Endothelial cell of umbilical vein (primary cell): ENCODE data around the gene NEU2. TPM values are rescaled to one million over a fixed set of nuclear protein-coding genes. Genes with fewer than 3 reads are reported as not detected.

ENCODE experiments used
- BruUV-seq: library from RNA; stranded (reverse); fragments of 400-500 nt; replicated peaks from 2 replicates; lab custom pipeline; 2021; lab: Mats Ljungman, UMichigan
- CTCF ChIA-PET: fragments of 300-600, 350-600 bp; sonication (Branson Sonifier 250); formaldehyde crosslinking; loops from one replicate; lab custom pipeline; 2021; ENCODE audit warnings: antibody characterized with exemption, inconsistent platforms; lab: Charles Lee
- POLR2A ChIA-PET: fragments of 300-600, 350-600 bp; sonication (Branson Sonifier 250); formaldehyde crosslinking; loops from one replicate; lab custom pipeline; 2021; ENCODE audit warnings: antibody characterized with exemption, inconsistent platforms; lab: Charles Lee
- DNase-seq: peaks from one replicate; pipeline ENCODE4 v3.0.0-alpha.2; 2011; ENCODE audit warnings: low read depth, low spot score
- FAIRE-seq: peaks from 2 replicates; lab custom pipeline; 2011; peaks lifted over from hg19 to GRCh38; lab: Jason Lieb, UNC
- H2AFZ ChIP-seq: 2 replicates; pipeline ENCODE4 v1.6.0; 2012; ENCODE audit warnings: low read depth, low read length, control low read depth, inconsistent platforms
- H3K27ac ChIP-seq: 2 replicates; pipeline ENCODE4 v1.5.1; 2011; ENCODE audit warnings: low read depth, mild to moderate bottlenecking, control low read depth, low read length, moderate library complexity; ENCODE audit not compliant: insufficient read depth
- H3K27me3 ChIP-seq, 2 experiments: 2 replicates each; pipeline versions ENCODE4 v1.6.0 to v1.6.1; 2011; ENCODE audit warnings: low read length in 2 of 2, mixed read lengths in 1 of 2; ENCODE audit not compliant: control insufficient read depth in 2 of 2, insufficient read depth in 2 of 2
- H3K36me3 ChIP-seq, 2 experiments: 2 replicates in 1 of 2; 3 replicates in 1 of 2; pipeline ENCODE4 v1.5.1; 2011; ENCODE audit warnings: low read length in 2 of 2, mild to moderate bottlenecking in 1 of 2, moderate library complexity in 1 of 2; ENCODE audit not compliant: control insufficient read depth in 2 of 2, insufficient read depth in 2 of 2; ENCODE audit errors: extremely low read depth in 1 of 2
- H3K4me1 ChIP-seq: 3 replicates; pipeline ENCODE4 v1.5.1; 2011; ENCODE audit warnings: mild to moderate bottlenecking, low read length; ENCODE audit not compliant: control insufficient read depth, insufficient read depth; ENCODE audit errors: extremely low read depth
- H3K4me2 ChIP-seq: 2 replicates; pipeline ENCODE4 v1.6.1; 2011; ENCODE audit warnings: low read length, control low read depth, mixed read lengths; ENCODE audit not compliant: insufficient read depth
- H3K4me3 ChIP-seq, 3 experiments: fragments of 200-600 bp in 1 of 3; sonication (generic), shearing (Covaris generic) in 1 of 3; replicated peaks in 1 of 3; 2 replicates each; pipeline ENCODE4 v1.5.1; 2011 to 2016; ENCODE audit warnings: control low read depth in 3 of 3, low read length in 3 of 3, mild to moderate bottlenecking in 2 of 3, inconsistent platforms in 1 of 3, low read depth in 1 of 3, moderate library complexity in 1 of 3; ENCODE audit not compliant: insufficient read depth in 1 of 3
- H3K79me2 ChIP-seq: 2 replicates; pipeline ENCODE4 v1.6.0; 2012; ENCODE audit warnings: low read length, inconsistent platforms; ENCODE audit not compliant: control insufficient read depth, insufficient read depth
- H3K9ac ChIP-seq: replicated peaks from 2 replicates; pipeline ENCODE3; 2011; ENCODE audit warnings: low read length, control low read depth; ENCODE audit not compliant: insufficient read depth; ENCODE audit errors: extremely low read depth
- H3K9me1 ChIP-seq: replicated peaks from 3 replicates; pipeline ENCODE4 v1.6.0; 2011; ENCODE audit warnings: mild to moderate bottlenecking, low read length; ENCODE audit not compliant: control insufficient read depth, insufficient read depth; ENCODE audit errors: extremely low read depth
- H3K9me3 ChIP-seq: replicated peaks from 2 replicates; pipeline ENCODE4 v1.5.1; 2012; ENCODE audit warnings: low read length, inconsistent platforms; ENCODE audit not compliant: control insufficient read depth, insufficient read depth
- H4K20me1 ChIP-seq: replicated peaks from 2 replicates; pipeline ENCODE3; 2011; ENCODE audit warnings: mild to moderate bottlenecking, low read length; ENCODE audit not compliant: control insufficient read depth, insufficient read depth; ENCODE audit errors: extremely low read depth
- EZH2 ChIP-seq: IDR thresholded peaks from 2 replicates; pipeline ENCODE4 v1.6.1; 2012; ENCODE audit warnings: borderline replicate concordance, low read depth, mild to moderate bottlenecking, moderate library complexity, low read length, inconsistent platforms; ENCODE audit not compliant: severe bottlenecking
- FOS ChIP-seq: IDR thresholded peaks from 2 replicates; pipeline ENCODE4 v1.6.1; 2011; ENCODE audit warnings: mild to moderate bottlenecking, low read length, moderate library complexity, borderline replicate concordance; ENCODE audit not compliant: insufficient read depth
- JUN ChIP-seq: IDR thresholded peaks from 2 replicates; pipeline ENCODE4 v1.6.1; 2011; ENCODE audit warnings: borderline replicate concordance, low read depth; ENCODE audit not compliant: insufficient read length, insufficient read depth
- MYC ChIP-seq: IDR thresholded peaks from one replicate; pipeline ENCODE4 v1.6.1; 2011; ENCODE audit warnings: mild to moderate bottlenecking, low read depth, low read length
- POLR2A ChIP-seq: IDR thresholded peaks from 2 replicates; pipeline ENCODE4 v1.6.1; 2012; ENCODE audit warnings: low read depth, mild to moderate bottlenecking, control low read depth, low read length
- POLR2AphosphoS5 ChIP-seq: IDR thresholded peaks from 2 replicates; pipeline ENCODE4 v1.6.1; 2012; ENCODE audit warnings: low read depth, mild to moderate bottlenecking, control low read depth, low read length, moderate library complexity; ENCODE audit not compliant: insufficient read depth
- dilution Hi-C: fragments of 300-500 bp; cut with MboI; formaldehyde crosslinking; loops from one replicate; pipeline ENCODE4 v1.15.0; 2019; ENCODE audit warnings: low sequenced_read_pairs; ENCODE audit not compliant: extremely low pct_ligation_motif_present
- intact Hi-C: fragments of 100-400 bp; cut with micrococcal nuclease; formaldehyde crosslinking; loops from one replicate; pipeline ENCODE4 v1.10.0; 2022
- polyA plus RNA-seq, 4 experiments: library from polyadenylated mRNA; depleted of rRNA in 3 of 4; stranded (reverse) in 3 of 4; unstranded in 1 of 4; fragments of >200 nt; gene quantifications; 2 replicates each; pipeline versions ENCODE4 v1.2.1 to v1.2.3, GENCODE V29; 2011 to 2012; ENCODE audit warnings: missing spikeins in 1 of 4
- total RNA-seq: library from RNA; stranded (reverse); gene quantifications from 2 replicates; pipeline ENCODE4 v1.2.3, GENCODE V29; 2021
- TF ChIP-seq, protein P1 (sequence below): IDR thresholded peaks from 2 replicates; pipeline ENCODE4 v1.6.1; 2011; ENCODE audit not compliant: insufficient read depth, insufficient read length
- TF ChIP-seq, protein P2 (sequence below), 2 donors: IDR thresholded peaks; 1 replicate in 1 of 2; 2 replicates in 1 of 2; pipeline ENCODE4 v1.5.1; 2011; ENCODE audit warnings: low read length in 2 of 2, mild to moderate bottlenecking in 2 of 2, moderate library complexity in 2 of 2, control low read depth in 1 of 2, inconsistent platforms in 1 of 2, low read depth in 1 of 2; ENCODE audit not compliant: insufficient read depth in 1 of 2; ENCODE audit errors: extremely low read depth in 1 of 2

Gene NEU2
- total and polyA plus RNA-seq, 2 donors (not counting 3 experiments of a cell fraction or from before 2014, with no cell fraction given): not detected

DNA sequence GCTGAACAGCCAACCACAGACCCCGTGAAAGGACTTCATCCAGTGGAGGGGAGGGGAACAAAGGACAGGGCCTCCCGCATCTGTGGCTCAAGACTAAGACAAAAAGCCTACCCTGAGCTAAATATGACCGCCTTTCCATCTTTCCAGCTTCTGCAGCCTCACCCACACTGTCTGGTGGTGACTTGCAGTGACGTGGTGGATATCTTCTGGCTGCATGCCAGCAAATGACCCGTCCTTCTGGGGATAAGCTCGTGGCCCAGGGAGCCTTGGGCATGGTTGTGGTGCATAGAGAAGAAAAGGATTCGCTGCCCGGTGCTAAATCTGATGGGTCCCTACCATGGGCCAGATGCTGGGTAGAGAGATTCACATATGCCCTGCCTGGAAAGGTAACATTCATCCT, 10.7 kb upstream of the NEU2 start:
- CTCF ChIA-PET: interaction anchor here (0.9 to 1.1 kb wide), 2 partner anchors 10 to 169 kb away, joined by 3 read pairs; partner anchors contain the start of gene NEU2

More for the DNA sequence above, 10.7 kb upstream of the NEU2 start:
- no peaks in the 10 kb centered on the region for H3K27me3 ChIP-seq
- no peak overlapping the region for H3K4me3 ChIP-seq
- no peak overlapping the region for H3K27ac ChIP-seq
- H3K4me1 ChIP-seq: no peaks in the 10 kb centered on the region
- no peak overlapping the region for H3K9ac ChIP-seq
- dilution Hi-C loops (no loop called here), intact Hi-C loops (loop anchor here (10.0 kb wide), 1 partner anchor 417 kb away; no protein-coding TSS in a partner anchor)
- no peaks in the 10 kb centered on the region for H3K36me3 ChIP-seq
- no peak overlapping the region for H3K4me2 ChIP-seq
- POLR2A ChIA-PET: no interaction called here
- no peak overlapping the region for H2AFZ ChIP-seq
- no peaks in the 10 kb centered on the region for H3K79me2 ChIP-seq
- DNase-seq: no peak
- BruUV-seq: no TSS peak
- H3K9me3 ChIP-seq: no peaks in the 10 kb centered on the region
- no peaks in the 10 kb centered on the region for H4K20me1 ChIP-seq
- TF ChIP-seq POLR2AphosphoS5 (no peak), EZH2 (no peak), MYC (no peak), POLR2A (no peak), FOS (no peak), JUN (no peak)
- TF ChIP-seq, protein P1, sequence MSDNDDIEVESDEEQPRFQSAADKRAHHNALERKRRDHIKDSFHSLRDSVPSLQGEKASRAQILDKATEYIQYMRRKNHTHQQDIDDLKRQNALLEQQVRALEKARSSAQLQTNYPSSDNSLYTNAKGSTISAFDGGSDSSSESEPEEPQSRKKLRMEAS: no peak
- TF ChIP-seq, protein P2, sequence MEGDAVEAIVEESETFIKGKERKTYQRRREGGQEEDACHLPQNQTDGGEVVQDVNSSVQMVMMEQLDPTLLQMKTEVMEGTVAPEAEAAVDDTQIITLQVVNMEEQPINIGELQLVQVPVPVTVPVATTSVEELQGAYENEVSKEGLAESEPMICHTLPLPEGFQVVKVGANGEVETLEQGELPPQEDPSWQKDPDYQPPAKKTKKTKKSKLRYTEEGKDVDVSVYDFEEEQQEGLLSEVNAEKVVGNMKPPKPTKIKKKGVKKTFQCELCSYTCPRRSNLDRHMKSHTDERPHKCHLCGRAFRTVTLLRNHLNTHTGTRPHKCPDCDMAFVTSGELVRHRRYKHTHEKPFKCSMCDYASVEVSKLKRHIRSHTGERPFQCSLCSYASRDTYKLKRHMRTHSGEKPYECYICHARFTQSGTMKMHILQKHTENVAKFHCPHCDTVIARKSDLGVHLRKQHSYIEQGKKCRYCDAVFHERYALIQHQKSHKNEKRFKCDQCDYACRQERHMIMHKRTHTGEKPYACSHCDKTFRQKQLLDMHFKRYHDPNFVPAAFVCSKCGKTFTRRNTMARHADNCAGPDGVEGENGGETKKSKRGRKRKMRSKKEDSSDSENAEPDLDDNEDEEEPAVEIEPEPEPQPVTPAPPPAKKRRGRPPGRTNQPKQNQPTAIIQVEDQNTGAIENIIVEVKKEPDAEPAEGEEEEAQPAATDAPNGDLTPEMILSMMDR (IDR thresholded peaks at IDR 0.05; ENCODE audit: extremely low read depth in 1 of 2, insufficient read depth in 1 of 2, low read depth in 1 of 2, low read length in 2 of 2): no peak
- H3K9me1 ChIP-seq: no peaks in the 10 kb centered on the region
- FAIRE-seq: no peak
